B cell (primary cell): Measurements from ENCODE around the gene PSMB2. TPM values are rescaled to one million over a fixed set of nuclear protein-coding genes. Genes with fewer than 3 reads are reported as not detected.

Experiments used
- ATAC-seq: fragments of 200-7000 bp; cut with Tn5 transposase; one replicate; pipeline ENCODE4 v1.10.0; 2021; ENCODE audit warnings: low read depth, mild to moderate bottlenecking, moderate number of reproducible peaks, moderate library complexity
- CTCF ChIA-PET: fragments of 350-600 bp; sonication (Branson Sonifier 250); formaldehyde crosslinking; loops from one replicate; lab custom pipeline; 2021; ENCODE audit warnings: antibody characterized with exemption, inconsistent platforms; lab: Charles Lee
- POLR2A ChIA-PET: fragments of 350-600 bp; sonication (Branson Sonifier 250); formaldehyde crosslinking; loops from one replicate; lab custom pipeline; 2021; ENCODE audit warnings: antibody characterized with exemption; lab: Charles Lee
- DNase-seq: peaks from one replicate; pipeline ENCODE4 v3.0.0; 2013
- H2AFZ ChIP-seq: 2 replicates; pipeline ENCODE4 v1.6.1; 2012; ENCODE audit warnings: mild to moderate bottlenecking, low read depth, low read length; ENCODE audit not compliant: insufficient read depth, poor library complexity, severe bottlenecking
- H3K27ac ChIP-seq, 2 donors: 1 replicate in 1 of 2; 2 replicates in 1 of 2; pipeline ENCODE4 v1.5.1; 2012 to 2013; ENCODE audit warnings: low read length in 2 of 2, mild to moderate bottlenecking in 2 of 2, moderate library complexity in 1 of 2
- H3K27me3 ChIP-seq, 4 experiments: fragments of 200-600 bp in 1 of 4; sonication (generic) in 1 of 4; replicated peaks in 1 of 4; 1 replicate in 2 of 4; 2 replicates in 2 of 4; pipeline versions ENCODE4 v1.6.1 to v1.7.0; 2013 to 2016; ENCODE audit warnings: low read length in 3 of 4, mild to moderate bottlenecking in 2 of 4, mixed read lengths in 1 of 4, moderate library complexity in 1 of 4; ENCODE audit not compliant: insufficient read depth in 4 of 4, control insufficient read depth in 3 of 4; ENCODE audit errors: control extremely low read depth in 1 of 4
- H3K36me3 ChIP-seq, 2 experiments: replicated peaks in 1 of 2; 1 replicate in 1 of 2; 2 replicates in 1 of 2; pipeline versions ENCODE4 v1.6.1 to v1.7.1; 2013; ENCODE audit warnings: low read length in 1 of 2; ENCODE audit not compliant: insufficient read depth in 2 of 2, control insufficient read depth in 1 of 2; ENCODE audit errors: control extremely low read depth in 1 of 2, extremely low read depth in 1 of 2
- H3K4me1 ChIP-seq, 2 donors: fragments of 200-600 bp in 1 of 2; sonication (generic) in 1 of 2; 1 replicate in 1 of 2; 2 replicates in 1 of 2; pipeline versions ENCODE4 v1.5.1 to v1.6.1; 2013 to 2017; ENCODE audit warnings: low read length in 2 of 2; ENCODE audit not compliant: control insufficient read depth in 2 of 2, insufficient read depth in 2 of 2
- H3K4me2 ChIP-seq: replicated peaks from 2 replicates; pipeline ENCODE3; 2012; ENCODE audit warnings: mild to moderate bottlenecking, low read depth, low read length; ENCODE audit not compliant: poor library complexity, severe bottlenecking
- H3K4me3 ChIP-seq, 5 experiments: fragments of 200-600 bp in 1 of 5; sonication (generic) in 1 of 5; 1 replicate in 3 of 5; 2 replicates in 2 of 5; pipeline versions ENCODE4 v1.5.1 to v1.7.0; 2011 to 2016; ENCODE audit warnings: low read length in 4 of 5, mild to moderate bottlenecking in 4 of 5, low read depth in 2 of 5, control low read depth in 1 of 5, moderate library complexity in 1 of 5; ENCODE audit not compliant: insufficient read depth in 1 of 5; ENCODE audit errors: control extremely low read depth in 1 of 5, extremely low read depth in 1 of 5
- H3K79me2 ChIP-seq: fragments of 200-600 bp; sonication (generic); one replicate; pipeline ENCODE4 v1.6.0; 2016; ENCODE audit warnings: low read length; ENCODE audit not compliant: control insufficient read depth, insufficient read depth
- H3K9ac ChIP-seq: fragments of 200-600 bp; sonication (generic); 2 replicates; pipeline ENCODE4 v1.6.1; 2017; ENCODE audit warnings: mild to moderate bottlenecking, low read length, moderate library complexity
- H3K9me3 ChIP-seq, 3 donors: one replicate each; pipeline versions ENCODE4 v1.6.1 to v1.7.1; 2013; ENCODE audit warnings: low read length in 2 of 3; ENCODE audit not compliant: control insufficient read depth in 2 of 3, insufficient read depth in 1 of 3; ENCODE audit errors: control extremely low read depth in 1 of 3
- H4K20me1 ChIP-seq: 2 replicates; pipeline ENCODE4 v1.6.0; 2012; ENCODE audit warnings: mild to moderate bottlenecking, low read length; ENCODE audit not compliant: insufficient read depth, control insufficient read depth, poor library complexity, severe bottlenecking
- H3K27ac Mint-ChIP-seq: one replicate; pipeline ENCODE4 v1.8.0; 2021; ENCODE audit warnings: mixed read lengths
- H3K27me3 Mint-ChIP-seq: one replicate; pipeline ENCODE4 v1.8.0; 2021; ENCODE audit warnings: mixed read lengths
- H3K4me1 Mint-ChIP-seq: one replicate; pipeline ENCODE4 v1.8.0; 2021; ENCODE audit warnings: mixed read lengths
- H3K4me3 Mint-ChIP-seq: one replicate; pipeline ENCODE4 v1.8.0; 2021; ENCODE audit warnings: mixed read lengths
- H3K9me3 Mint-ChIP-seq: one replicate; pipeline ENCODE4 v1.8.0; 2022; ENCODE audit warnings: mixed read lengths; ENCODE audit not compliant: insufficient read depth
- EZH2 ChIP-seq: IDR thresholded peaks from 2 replicates; pipeline ENCODE4 v1.6.1; 2012; ENCODE audit warnings: borderline replicate concordance, low read depth, mild to moderate bottlenecking, moderate library complexity, low read length; ENCODE audit not compliant: insufficient read depth, poor library complexity, severe bottlenecking
- WGBS: methylation state at CpG from one replicate; pipeline ENCODE4 v1.1.5; 2013; ENCODE audit warnings: missing lambda C conversion rate; ENCODE audit not compliant: insufficient coverage; 5-methylcytosine and 5-hydroxymethylcytosine counted together
- intact Hi-C: fragments of 100-400 bp; cut with micrococcal nuclease; formaldehyde crosslinking; loops from one replicate; pipeline ENCODE4 v1.10.0; 2022
- polyA plus RNA-seq: library from polyadenylated mRNA; depleted of rRNA; stranded (reverse); fragments of >200 nt; gene quantifications from 2 replicates; pipeline ENCODE4 v1.2.3, GENCODE V29; 2012
- total RNA-seq, 2 donors: library from RNA; stranded (reverse); fragments of 120-200 nt in 1 of 2; gene quantifications; 1 replicate in 1 of 2; 2 replicates in 1 of 2; pipeline versions ENCODE4 v1.2.3 to v1.2.4, GENCODE V29; 2013 to 2022
- TF ChIP-seq, protein P1 (sequence below): fragments of 200-600 bp; IDR thresholded peaks from one replicate; pipeline ENCODE4 v1.8.0; 2022; ENCODE audit warnings: antibody characterized with exemption, mild to moderate bottlenecking

PSMB2 gene
- total and polyA plus RNA-seq, 2 donors (not counting 1 experiment from before 2014, with no cell fraction given), result 20.5 to 26.2 TPM

GRCh38 chr1:35640380-35641232 lies 720 bp downstream of the PSMB2 start:
- ATAC-seq (no peak), DNase-seq (no peak)
- H3K36me3 ChIP-seq, result peaks cover 0 to 6% of the 10 kb centered on the region in 2 experiments
- Mint-ChIP-seq H3K4me3 (peak overlapping the region; percentile 100), H3K9me3 (no peaks in the 10 kb centered on the region), H3K27ac (peak overlapping the region; percentile 98), H3K27me3 (peaks cover 17% of the 10 kb centered on the region), H3K4me1 (peaks cover 39% of the 10 kb centered on the region)
- peaks cover 14 to 18% of the 10 kb centered on the region in 2 donors for H3K4me1 ChIP-seq
- H3K9me3 ChIP-seq, result no peaks in the 10 kb centered on the region
- peak overlapping the region; percentile 84 to 97 (median 92) for H3K4me3 ChIP-seq
- peak overlapping the region; percentile 73 for H3K4me2 ChIP-seq
- peaks cover 44% of the 10 kb centered on the region for H3K79me2 ChIP-seq
- H3K27ac ChIP-seq, result peak overlapping the region; percentile 75 to 76
- TF ChIP-seq, protein P1, sequence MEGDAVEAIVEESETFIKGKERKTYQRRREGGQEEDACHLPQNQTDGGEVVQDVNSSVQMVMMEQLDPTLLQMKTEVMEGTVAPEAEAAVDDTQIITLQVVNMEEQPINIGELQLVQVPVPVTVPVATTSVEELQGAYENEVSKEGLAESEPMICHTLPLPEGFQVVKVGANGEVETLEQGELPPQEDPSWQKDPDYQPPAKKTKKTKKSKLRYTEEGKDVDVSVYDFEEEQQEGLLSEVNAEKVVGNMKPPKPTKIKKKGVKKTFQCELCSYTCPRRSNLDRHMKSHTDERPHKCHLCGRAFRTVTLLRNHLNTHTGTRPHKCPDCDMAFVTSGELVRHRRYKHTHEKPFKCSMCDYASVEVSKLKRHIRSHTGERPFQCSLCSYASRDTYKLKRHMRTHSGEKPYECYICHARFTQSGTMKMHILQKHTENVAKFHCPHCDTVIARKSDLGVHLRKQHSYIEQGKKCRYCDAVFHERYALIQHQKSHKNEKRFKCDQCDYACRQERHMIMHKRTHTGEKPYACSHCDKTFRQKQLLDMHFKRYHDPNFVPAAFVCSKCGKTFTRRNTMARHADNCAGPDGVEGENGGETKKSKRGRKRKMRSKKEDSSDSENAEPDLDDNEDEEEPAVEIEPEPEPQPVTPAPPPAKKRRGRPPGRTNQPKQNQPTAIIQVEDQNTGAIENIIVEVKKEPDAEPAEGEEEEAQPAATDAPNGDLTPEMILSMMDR, result no peak
- no peak for TF ChIP-seq EZH2
- WGBS, result 25% methylated on average over 19 of the region's 29 CpGs
- ChIA-PET CTCF (no interaction called here), POLR2A (no interaction called here)
- peak overlapping the region; percentile 93 for H3K9ac ChIP-seq
- H3K27me3 ChIP-seq, result peaks cover 0 to 15% (median 2%) of the 10 kb centered on the region in 4 experiments
- intact Hi-C loops, result loop anchor here (1.0 to 5.0 kb wide), 5 partner anchors 63 to 757 kb away; partner anchors contain the start of genes C1orf216, CLSPN, KIAA0319L and LSM10
- peaks cover 5% of the 10 kb centered on the region for H4K20me1 ChIP-seq
- peak overlapping the region; percentile 91 for H2AFZ ChIP-seq

GRCh38 chr1:35637401-35637809 lies 3.9 kb downstream of the PSMB2 start:
- peak overlapping the region; percentile 68 for H3K4me3 Mint-ChIP-seq
- intact Hi-C loops, result no loop called here
- peaks cover 39% of the 10 kb centered on the region for H3K4me1 Mint-ChIP-seq
- WGBS, result no CpG with 5 or more reads among the region's 1 CpG
- H3K4me1 ChIP-seq, result peaks cover 12 to 18% of the 10 kb centered on the region in 2 donors
- H3K9ac ChIP-seq, result no peak overlapping the region
- CTCF ChIA-PET, result interaction anchor here (1.1 to 1.7 kb wide), 4 partner anchors 69 to 135 kb away, joined by 3 to 6 read pairs (median 4); no protein-coding TSS in a partner anchor
- H3K9me3 ChIP-seq, result no peaks in the 10 kb centered on the region
- peak overlapping the region; percentile 3 to 11 for H3K27ac ChIP-seq
- H3K27ac Mint-ChIP-seq, result no peak overlapping the region
- peak overlapping the region in 1 of 5 experiments; percentile 3 for H3K4me3 ChIP-seq
- peaks cover 5% of the 10 kb centered on the region for H4K20me1 ChIP-seq
- H3K27me3 ChIP-seq, result no peaks in the 10 kb centered on the region
- no peaks in the 10 kb centered on the region for H3K9me3 Mint-ChIP-seq
- H2AFZ ChIP-seq, result no peak overlapping the region
- ATAC-seq (no peak), DNase-seq (peak; percentile 55)
- POLR2A ChIA-PET, result no interaction called here
- H3K79me2 ChIP-seq, result peaks cover 64% of the 10 kb centered on the region
- H3K27me3 Mint-ChIP-seq, result no peaks in the 10 kb centered on the region
- H3K4me2 ChIP-seq, result peak overlapping the region; percentile 45
- TF ChIP-seq, protein P1, result no peak
- no peak for TF ChIP-seq EZH2
- H3K36me3 ChIP-seq, result peaks cover 11 to 24% of the 10 kb centered on the region in 2 experiments
